SK-N-SH treated with all-trans-retinoic acid at 6 μM for 48 hours (cell line): ENCODE measurements around the gene PPP1R16B.

Experiments
- ARNTL ChIP-seq: fragments of 450-650 bp; formaldehyde crosslinking; IDR thresholded peaks from 2 replicates; pipeline ENCODE4 v1.5.0; 2020; ENCODE audit warnings: low read depth, mild to moderate bottlenecking, moderate library complexity, borderline replicate concordance
- BACH2 ChIP-seq: fragments of 250-450 bp; sonication (Bioruptor Pico); IDR thresholded peaks from 2 replicates; pipeline ENCODE4 v1.9.0; 2021; ENCODE audit warnings: mild to moderate bottlenecking, borderline replicate concordance
- CREB5 ChIP-seq: fragments of 250-450 bp; sonication (Bioruptor Pico); IDR thresholded peaks from 2 replicates; pipeline ENCODE4 v1.5.1; 2020; ENCODE audit warnings: low read depth, mild to moderate bottlenecking, moderate library complexity
- GLIS3 ChIP-seq: fragments of 250-450 bp; sonication (Bioruptor Pico); IDR thresholded peaks from 2 replicates; pipeline ENCODE4 v1.5.0; 2020; ENCODE audit warnings: mild to moderate bottlenecking, moderate library complexity
- ISL1 ChIP-seq: fragments of 250-450 bp; sonication (Bioruptor Pico); IDR thresholded peaks from 2 replicates; pipeline ENCODE4 v2.1.2; 2022; ENCODE audit warnings: mild to moderate bottlenecking, moderate library complexity
- PATZ1 ChIP-seq: fragments of 250-450 bp; sonication (Bioruptor Pico); IDR thresholded peaks from 2 replicates; pipeline ENCODE4 v1.8.0; 2020; ENCODE audit warnings: mild to moderate bottlenecking, moderate library complexity, borderline replicate concordance
- RARB ChIP-seq: fragments of 250-450 bp; sonication (Bioruptor Pico); IDR thresholded peaks from 2 replicates; pipeline ENCODE4 v1.8.0; 2021; ENCODE audit warnings: mild to moderate bottlenecking, moderate library complexity
- TOX ChIP-seq: fragments of 250-450 bp; sonication (Bioruptor Pico); IDR thresholded peaks from 2 replicates; pipeline ENCODE4 v1.8.0; 2021; ENCODE audit warnings: mild to moderate bottlenecking, moderate library complexity, borderline replicate concordance
- ZFP30 ChIP-seq: fragments of 450-650 bp; formaldehyde crosslinking; IDR thresholded peaks from 2 replicates; pipeline ENCODE4 v1.5.0; 2022; ENCODE audit warnings: mild to moderate bottlenecking, moderate library complexity

DNA sequence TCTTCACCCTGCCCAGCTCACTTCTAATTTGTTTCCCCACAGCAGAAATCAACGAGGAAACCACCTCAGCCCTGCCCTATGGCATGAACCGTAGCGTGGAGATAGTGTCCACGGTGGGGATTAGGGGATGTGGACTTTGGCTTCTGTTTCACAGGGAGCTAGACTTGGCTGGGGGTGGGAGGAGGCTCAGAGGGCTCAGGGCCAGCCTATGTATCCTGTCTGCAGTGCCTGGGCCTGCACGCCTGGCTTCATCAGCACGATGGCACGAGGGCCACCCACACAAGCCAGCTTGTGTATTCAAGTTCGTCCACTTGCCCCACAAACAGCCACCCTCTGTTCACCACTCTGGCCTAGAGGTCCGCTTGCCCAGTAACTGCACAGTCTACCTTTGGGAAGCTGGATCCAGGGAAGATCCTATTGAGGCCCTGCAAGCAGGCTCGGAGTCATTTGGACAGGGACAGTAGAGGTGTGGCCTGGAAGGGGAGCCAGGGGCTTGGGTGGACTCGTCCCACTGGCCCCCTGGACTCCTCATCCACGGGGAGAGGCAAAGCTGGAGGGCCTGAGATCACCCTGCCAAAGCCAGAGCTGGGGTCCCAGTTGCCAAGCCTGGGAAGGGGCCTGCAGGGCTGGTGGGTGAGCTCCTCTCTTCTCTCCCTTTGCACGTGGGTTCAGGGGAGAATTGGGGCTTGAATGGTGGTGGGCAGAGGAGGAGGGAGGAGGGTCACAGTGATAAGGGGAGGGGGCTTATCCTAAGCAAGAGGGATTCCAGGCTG, 82.7 kb downstream of the PPP1R16B start:
- TF ChIP-seq PATZ1 (CRISPR knock-in tag), result no peak
- no peak for TF ChIP-seq ZFP30 (CRISPR knock-in tag)
- TF ChIP-seq TOX (CRISPR knock-in tag), result no peak
- TF ChIP-seq ARNTL, result no peak
- TF ChIP-seq RARB (CRISPR knock-in tag), result no peak
- TF ChIP-seq GLIS3 (CRISPR knock-in tag), result no peak
- no peak for TF ChIP-seq BACH2 (CRISPR knock-in tag)
- no peak for TF ChIP-seq ISL1
- no peak for TF ChIP-seq CREB5 (CRISPR knock-in tag)
